SK-N-MC (cell line): Measurements from ENCODE around the gene KDM4E.

Experiments used
- DNase-seq: peaks from one replicate; pipeline ENCODE4 v3.0.0-alpha.2; 2011; ENCODE audit warnings: low read depth, low spot score
- H3K27ac ChIP-seq: fragments of 200-600 bp; sonication (generic); 2 replicates; pipeline ENCODE4 v1.5.1; 2016; ENCODE audit warnings: mixed run types
- H3K36me3 ChIP-seq: fragments of 200-600 bp; sonication (generic); 2 replicates; pipeline ENCODE4 v1.6.1; 2017; ENCODE audit warnings: antibody characterized with exemption, low read length, mixed read lengths; ENCODE audit not compliant: insufficient read depth
- H3K4me3 ChIP-seq: fragments of 200-600 bp; sonication (generic); 2 replicates; pipeline ENCODE4 v1.5.1; 2016
- H3K9ac ChIP-seq: fragments of 200-600 bp; sonication (generic); 2 replicates; pipeline ENCODE4 v1.8.0; 2017; ENCODE audit warnings: mixed run types, mixed read lengths; ENCODE audit not compliant: insufficient read length
- H3K9me3 ChIP-seq: fragments of 200-600 bp; sonication (generic); 2 replicates; pipeline ENCODE4 v1.6.1; 2017; ENCODE audit warnings: low read depth, mild to moderate bottlenecking, antibody characterized with exemption, low read length, moderate library complexity, mixed read lengths
- EZH2 ChIP-seq: fragments of 200-600 bp; sonication (generic); IDR thresholded peaks from one replicate; pipeline ENCODE4 v1.6.1; 2017; ENCODE audit warnings: antibody characterized with exemption
- FOXP2 ChIP-seq: optimal IDR thresholded peaks from 2 replicates; pipeline ENCODE3; 2011; ENCODE audit warnings: mild to moderate bottlenecking, moderate library complexity; ENCODE audit not compliant: insufficient read depth; ENCODE audit errors: extremely low read length, control extremely low read depth
- POLR2AphosphoS5 ChIP-seq: IDR thresholded peaks from 2 replicates; pipeline ENCODE4 v1.6.1; 2012; ENCODE audit warnings: mild to moderate bottlenecking, low read depth, low read length, borderline replicate concordance

KDM4E gene

DNA sequence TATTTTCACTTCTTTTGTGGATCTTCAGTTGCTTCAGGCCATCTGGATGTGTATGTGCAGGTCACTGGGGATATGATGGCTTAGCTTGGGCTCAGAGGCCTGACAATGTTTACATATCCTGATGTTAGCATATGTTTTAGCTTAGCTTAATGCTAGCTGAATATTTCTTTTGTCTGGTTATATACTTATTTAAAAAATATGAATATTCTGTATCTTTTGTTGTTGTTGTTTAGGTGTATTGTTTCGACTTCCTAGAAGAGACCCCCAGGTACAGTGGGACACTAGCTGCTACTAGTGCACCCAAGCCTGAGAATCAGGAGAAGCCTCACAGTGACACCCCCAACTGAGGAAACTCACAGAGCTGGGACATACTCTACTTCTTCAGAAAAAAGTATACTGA lies at the start of gene KDM4E:
TSS of gene KDM4E (plus strand) at position 301 of the 400 bp plus-strand sequence. CDS start 300 bp downstream, outside the sequence.
- no peak within 1 kb of the TSS for H3K9ac ChIP-seq
- no peak for TF ChIP-seq EZH2
- TF ChIP-seq FOXP2 = no peak
- TF ChIP-seq POLR2AphosphoS5 = no peak
- DNase-seq = no peak
- no peak within 1 kb of the TSS for H3K4me3 ChIP-seq
- H3K27ac ChIP-seq = no peak within 1 kb of the TSS
- no peaks in the 10 kb centered on the region for H3K36me3 ChIP-seq
- no peaks in the 10 kb centered on the region for H3K9me3 ChIP-seq

- peaks cover 14% of the 10 kb centered on the region for H3K36me3 ChIP-seq
- H3K9ac ChIP-seq = no peak overlapping the region
- H3K4me3 ChIP-seq = no peak overlapping the region
- TF ChIP-seq EZH2 (no peak), FOXP2 (no peak), POLR2AphosphoS5 (no peak)
- H3K27ac ChIP-seq = no peak overlapping the region
- H3K9me3 ChIP-seq = no peaks in the 10 kb centered on the region
- no peak for DNase-seq
Measured at GRCh38 chr11:94975599-94975998, 49.5 kb upstream of the KDM4E start.

GRCh38 chr11:94987378-94987777 lies 37.7 kb upstream of the KDM4E start:
- no peaks in the 10 kb centered on the region for H3K9me3 ChIP-seq
- no peak overlapping the region for H3K4me3 ChIP-seq
- H3K36me3 ChIP-seq = no peaks in the 10 kb centered on the region
- no peak for DNase-seq
- H3K9ac ChIP-seq = no peak overlapping the region
- no peak for TF ChIP-seq EZH2
- TF ChIP-seq POLR2AphosphoS5 = no peak
- TF ChIP-seq FOXP2 = no peak
- H3K27ac ChIP-seq = no peak overlapping the region

DNA sequence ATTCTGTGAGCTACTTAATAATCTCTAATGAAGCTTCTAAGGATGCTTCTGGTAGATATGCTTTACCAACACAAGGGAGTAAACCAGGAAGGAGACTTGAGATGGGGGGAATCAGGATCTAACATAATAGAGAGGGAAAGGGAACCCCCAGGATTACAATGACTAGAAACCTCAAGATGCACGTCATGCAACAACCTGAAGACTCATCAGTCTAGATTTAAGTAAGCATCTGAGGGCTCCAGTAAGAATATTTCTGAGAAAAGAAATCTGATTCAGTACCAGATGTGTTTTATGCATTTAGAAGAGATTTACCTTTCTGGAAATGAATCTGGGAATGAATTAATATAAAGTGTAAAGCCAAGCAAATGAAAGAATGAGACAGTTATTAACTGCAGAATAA lies 36.3 kb upstream of the KDM4E start:
- H3K9ac ChIP-seq = no peak overlapping the region
- no peak for TF ChIP-seq POLR2AphosphoS5
- no peak for TF ChIP-seq FOXP2
- no peak for TF ChIP-seq EZH2
- no peaks in the 10 kb centered on the region for H3K36me3 ChIP-seq

DNA sequence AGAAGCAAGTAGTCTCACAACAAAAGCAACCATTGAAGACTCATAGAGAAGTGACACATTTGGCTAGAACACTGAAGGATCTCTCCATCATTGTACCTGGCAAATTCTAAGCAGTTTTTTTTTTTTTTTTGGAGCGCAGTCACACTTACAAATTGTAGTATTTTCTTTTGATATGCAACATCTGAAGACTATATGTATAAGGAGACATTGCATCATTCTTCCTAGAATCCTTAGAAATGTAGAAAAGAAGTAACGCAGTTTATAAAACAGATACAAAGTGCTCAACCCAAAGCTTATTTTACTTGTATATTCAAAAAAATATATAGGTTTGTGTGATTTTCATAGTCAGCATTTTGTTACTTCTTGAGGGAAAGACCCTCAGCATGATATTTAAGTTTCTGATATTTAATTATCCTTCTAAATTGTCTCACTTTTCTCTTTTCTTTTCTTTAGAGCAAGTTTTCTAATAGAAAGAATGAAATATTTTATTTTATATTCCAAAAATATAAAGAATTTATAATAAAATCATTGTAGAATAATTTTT lies 31.6 kb upstream of the KDM4E start:
- TF ChIP-seq EZH2 (no peak), POLR2AphosphoS5 (no peak), FOXP2 (no peak)
- H3K9ac ChIP-seq = no peak overlapping the region
- no peak overlapping the region for H3K4me3 ChIP-seq
- DNase-seq = no peak
- H3K9me3 ChIP-seq = no peaks in the 10 kb centered on the region
- H3K27ac ChIP-seq = no peak overlapping the region
- H3K36me3 ChIP-seq = no peaks in the 10 kb centered on the region

More for the DNA sequence above, 36.3 kb upstream of the KDM4E start:
- DNase-seq = no peak
- H3K9me3 ChIP-seq = no peaks in the 10 kb centered on the region
- H3K27ac ChIP-seq = no peak overlapping the region
- no peak overlapping the region for H3K4me3 ChIP-seq

GRCh38 chr11:94997437-94997836 lies 27.6 kb upstream of the KDM4E start:
- Histone ChIP-seq H3K36me3 (no peaks in the 10 kb centered on the region), H3K9me3 (no peaks in the 10 kb centered on the region), H3K27ac (no peak overlapping the region), H3K9ac (no peak overlapping the region), H3K4me3 (no peak overlapping the region)
- DNase-seq = no peak
- TF ChIP-seq POLR2AphosphoS5 = no peak
- TF ChIP-seq FOXP2 = no peak

- no peaks in the 10 kb centered on the region for H3K9me3 ChIP-seq
- H3K36me3 ChIP-seq = no peaks in the 10 kb centered on the region
- H3K27ac ChIP-seq = no peak overlapping the region
- no peak overlapping the region for H3K9ac ChIP-seq
- no peak overlapping the region for H3K4me3 ChIP-seq
- DNase-seq = no peak
- no peak for TF ChIP-seq EZH2
- TF ChIP-seq POLR2AphosphoS5 = no peak
- TF ChIP-seq FOXP2 = no peak
Measured at GRCh38 chr11:94998285-94998684, 26.8 kb upstream of the KDM4E start.

GRCh38 chr11:95003716-95004115 lies 21.3 kb upstream of the KDM4E start:
- no peak for TF ChIP-seq POLR2AphosphoS5
- TF ChIP-seq EZH2 = no peak
- TF ChIP-seq FOXP2 = no peak
- no peak overlapping the region for H3K4me3 ChIP-seq
- H3K9ac ChIP-seq = no peak overlapping the region
- H3K9me3 ChIP-seq = no peaks in the 10 kb centered on the region
- no peaks in the 10 kb centered on the region for H3K36me3 ChIP-seq
- no peak for DNase-seq
- H3K27ac ChIP-seq = no peak overlapping the region

DNA sequence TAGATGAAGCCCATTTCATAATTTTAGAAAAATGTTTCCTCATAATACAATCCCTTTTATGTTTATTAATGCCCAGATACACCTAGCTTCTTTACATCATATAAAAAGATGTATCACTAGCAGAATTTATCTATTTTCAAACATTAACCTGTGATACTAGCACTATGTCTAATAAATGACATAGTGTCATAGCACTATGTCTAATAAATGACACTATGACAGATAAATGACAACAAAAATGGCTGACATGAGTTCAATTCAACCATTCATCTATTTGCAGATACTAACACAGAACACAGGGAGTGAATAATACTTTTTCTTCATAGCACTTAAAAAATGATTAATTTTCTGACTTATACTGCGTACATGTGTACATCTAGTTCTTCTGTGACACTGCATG lies 19.4 kb upstream of the KDM4E start:
- Histone ChIP-seq H3K9ac (no peak overlapping the region), H3K9me3 (no peaks in the 10 kb centered on the region), H3K4me3 (no peak overlapping the region), H3K36me3 (no peaks in the 10 kb centered on the region), H3K27ac (no peak overlapping the region)
- TF ChIP-seq FOXP2 = no peak
- TF ChIP-seq POLR2AphosphoS5 = no peak
- TF ChIP-seq EZH2 = no peak
- no peak for DNase-seq
